HG02759 (cell line): ENCODE data around the gene MFAP4.

ENCODE experiments used
- ATAC-seq: cut with Tn5 transposase; IDR thresholded peaks from one replicate; pipeline ENCODE4 v1.9.1; 2021; ENCODE audit warnings: mild to moderate bottlenecking, moderate library complexity; ENCODE audit not compliant: unreplicated experiment

MFAP4 gene, protein sequence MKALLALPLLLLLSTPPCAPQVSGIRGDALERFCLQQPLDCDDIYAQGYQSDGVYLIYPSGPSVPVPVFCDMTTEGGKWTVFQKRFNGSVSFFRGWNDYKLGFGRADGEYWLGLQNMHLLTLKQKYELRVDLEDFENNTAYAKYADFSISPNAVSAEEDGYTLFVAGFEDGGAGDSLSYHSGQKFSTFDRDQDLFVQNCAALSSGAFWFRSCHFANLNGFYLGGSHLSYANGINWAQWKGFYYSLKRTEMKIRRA

DNA sequence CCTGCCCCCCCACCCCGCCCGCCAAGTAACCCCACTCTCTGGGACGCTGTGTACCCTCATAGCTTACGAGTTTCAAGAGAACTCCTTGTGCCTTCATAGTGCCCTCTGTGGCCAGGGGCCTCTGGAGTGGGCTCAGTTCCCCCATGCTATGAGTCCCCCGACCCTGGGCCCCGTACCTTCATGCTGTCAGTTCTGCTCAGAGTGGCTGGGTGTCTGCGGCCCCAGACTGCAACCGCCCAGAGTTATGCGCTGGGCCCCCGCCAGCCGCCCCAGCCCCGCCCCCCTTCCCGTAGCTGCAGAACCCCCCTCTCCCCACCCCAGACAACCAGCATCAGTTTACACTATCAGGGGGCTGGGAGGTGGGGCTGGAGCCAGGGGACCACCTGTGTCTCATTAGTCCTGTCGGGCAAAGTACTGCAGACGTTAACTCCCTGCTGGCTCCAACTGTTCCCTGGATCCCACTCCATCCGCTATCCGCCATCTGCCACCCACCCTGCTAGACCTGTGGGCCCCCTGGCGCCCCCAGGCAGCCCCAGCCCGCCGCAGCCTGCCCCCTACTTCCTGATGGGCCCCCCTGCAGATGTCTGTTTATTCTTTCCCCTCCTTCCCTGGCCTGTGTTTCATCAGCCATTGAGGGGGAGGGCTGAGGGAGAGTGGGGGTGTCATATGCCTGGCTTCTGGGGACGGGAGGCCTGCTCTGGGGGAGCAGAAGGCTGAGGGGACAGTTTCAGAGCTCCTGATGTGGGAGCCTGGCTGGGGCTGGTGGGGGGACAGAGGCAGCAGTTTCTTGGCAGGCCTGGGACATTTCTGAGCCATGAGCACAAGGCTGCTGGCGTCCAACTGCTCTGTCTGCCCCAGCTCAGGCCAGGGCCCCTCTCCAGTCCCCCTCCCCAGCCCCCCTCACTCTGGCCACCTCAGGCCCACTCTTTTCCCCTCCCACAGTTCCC lies at the start of gene MFAP4:
Gene MFAP4 (minus strand): TSS at position 217 of the 947 bp plus-strand sequence. CDS start 35 bp downstream, at position 182.
- no peak for ATAC-seq

DNA sequence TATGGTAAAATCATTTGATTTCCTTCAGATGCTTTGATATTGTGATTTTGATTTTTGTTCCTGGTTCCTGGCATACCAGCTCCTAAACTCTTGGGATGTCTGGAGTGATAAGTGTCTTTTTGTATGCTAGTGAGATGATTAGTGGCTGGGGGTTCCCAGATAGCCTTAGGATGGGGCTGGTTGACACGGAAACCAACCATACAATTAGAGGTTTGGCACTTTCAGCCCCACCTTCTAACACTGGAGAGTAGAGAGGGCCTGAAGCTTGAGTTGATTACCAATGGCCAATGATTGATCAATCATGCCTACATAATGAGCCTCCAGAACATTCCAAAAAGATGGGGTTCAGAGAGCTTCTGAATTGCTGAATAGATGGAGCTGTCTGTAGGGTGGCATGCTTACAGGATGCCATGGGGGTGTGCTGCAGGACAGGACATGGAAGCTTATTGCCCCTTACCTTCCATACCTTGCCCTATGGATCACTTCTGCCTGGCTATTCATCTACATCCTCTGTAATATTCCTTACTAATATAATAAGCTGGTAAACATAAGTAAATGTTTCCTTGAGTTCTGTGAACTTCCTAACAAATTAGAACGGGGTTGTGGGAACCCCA lies 46.8 kb upstream of the MFAP4 start:
- no peak for ATAC-seq

DNA sequence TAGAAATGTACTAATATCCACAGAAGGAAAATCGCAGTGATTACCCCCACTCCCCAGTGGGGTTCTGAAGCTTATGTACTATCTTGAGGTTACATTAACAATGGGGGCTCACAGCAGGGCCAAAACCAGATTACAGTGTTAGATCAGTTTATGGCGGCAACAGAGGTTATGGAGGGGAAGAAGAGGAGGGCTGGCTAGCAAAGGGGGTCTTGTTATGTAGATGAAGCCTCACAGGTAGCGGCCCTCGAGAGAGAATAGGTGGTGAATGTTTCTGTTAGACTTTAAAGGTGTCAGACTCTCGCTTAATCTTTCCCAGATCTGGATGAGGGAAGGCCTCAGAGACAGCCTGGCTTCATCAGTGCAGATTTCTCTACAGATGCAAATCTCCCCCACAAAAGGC lies 46.3 kb upstream of the MFAP4 start:
- no peak for ATAC-seq

DNA sequence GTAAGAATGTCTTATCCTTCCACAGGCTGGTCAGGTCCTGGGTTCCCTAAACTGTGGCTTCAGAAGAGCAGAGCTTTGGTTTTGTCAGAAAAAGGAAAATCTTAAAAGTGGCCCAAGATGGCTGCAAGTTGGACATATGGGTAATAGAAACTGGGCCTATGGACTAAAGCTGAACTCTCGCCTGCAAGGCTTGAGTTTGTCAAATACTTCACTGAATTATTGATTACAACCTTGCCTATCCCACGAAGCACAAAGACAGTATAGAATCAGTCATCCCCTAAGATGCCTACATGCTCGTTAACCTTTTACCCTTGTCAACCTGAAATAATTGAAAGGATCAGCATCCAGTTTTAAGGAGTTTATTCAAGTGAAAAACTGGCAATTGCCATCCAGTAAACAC lies 44.7 kb upstream of the MFAP4 start:
- no peak for ATAC-seq

DNA sequence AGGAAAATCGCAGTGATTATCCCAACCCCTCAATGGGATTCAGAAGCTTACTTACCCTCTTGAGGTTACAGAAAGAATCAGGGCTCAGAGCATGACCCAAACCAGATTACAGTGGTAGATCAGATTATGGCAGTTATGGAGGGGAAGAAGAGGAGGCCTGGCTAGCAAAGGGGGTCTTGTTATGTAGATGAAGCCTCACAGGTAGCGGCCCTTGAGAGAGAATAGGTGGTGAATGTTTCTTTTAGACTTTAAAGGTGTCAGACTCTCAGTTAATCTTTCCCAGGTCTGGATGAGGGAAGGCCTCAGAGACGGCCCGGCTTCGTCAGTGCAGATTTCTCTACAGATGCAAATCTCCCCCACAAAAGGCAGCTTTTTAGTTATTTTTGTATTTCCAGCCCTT lies 39.6 kb upstream of the MFAP4 start:
- ATAC-seq: no peak

DNA sequence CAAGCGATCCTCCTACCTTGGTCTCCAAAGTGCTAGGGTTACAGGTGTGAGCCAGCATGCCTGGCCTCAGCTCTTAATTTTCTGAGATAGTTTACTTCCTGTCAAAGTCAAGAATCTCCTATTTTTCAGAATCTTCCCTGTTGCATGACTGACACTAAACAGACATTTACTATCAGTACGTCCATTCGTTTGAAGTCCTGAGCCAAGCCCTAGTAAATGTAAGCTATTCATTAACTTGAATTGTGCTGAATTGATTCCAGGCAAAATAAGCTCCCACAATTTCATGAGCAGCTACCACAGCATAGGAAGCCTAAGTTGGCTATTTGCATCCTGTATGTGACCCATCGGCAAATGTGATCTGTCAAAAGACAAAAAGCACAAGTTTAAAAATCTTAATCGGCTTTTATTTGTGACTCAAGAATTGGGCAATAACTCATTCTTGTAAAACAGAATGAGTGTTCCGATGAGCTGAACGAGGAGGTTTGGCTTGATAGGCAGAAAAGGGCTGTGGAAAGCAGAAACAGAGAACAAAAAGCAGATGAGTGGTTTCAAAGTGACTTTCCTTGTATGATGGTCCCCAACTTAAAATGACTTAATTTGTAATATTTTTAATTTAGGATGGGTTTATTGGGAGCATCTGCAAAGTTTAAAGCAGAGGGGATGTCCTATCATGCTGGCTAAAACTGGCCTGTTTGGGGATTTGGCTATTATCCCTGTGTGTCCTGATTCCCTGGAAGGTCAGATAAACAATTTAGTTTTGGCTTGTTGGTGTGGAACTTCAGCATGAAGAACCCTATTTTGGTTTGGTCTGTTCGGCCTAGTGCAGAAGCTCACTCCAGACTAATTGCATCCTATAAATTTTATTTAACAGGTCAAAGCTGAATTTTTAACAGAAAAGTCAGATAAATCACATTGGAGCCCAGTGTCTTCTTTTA lies 38.2 kb upstream of the MFAP4 start:
- no peak for ATAC-seq

DNA sequence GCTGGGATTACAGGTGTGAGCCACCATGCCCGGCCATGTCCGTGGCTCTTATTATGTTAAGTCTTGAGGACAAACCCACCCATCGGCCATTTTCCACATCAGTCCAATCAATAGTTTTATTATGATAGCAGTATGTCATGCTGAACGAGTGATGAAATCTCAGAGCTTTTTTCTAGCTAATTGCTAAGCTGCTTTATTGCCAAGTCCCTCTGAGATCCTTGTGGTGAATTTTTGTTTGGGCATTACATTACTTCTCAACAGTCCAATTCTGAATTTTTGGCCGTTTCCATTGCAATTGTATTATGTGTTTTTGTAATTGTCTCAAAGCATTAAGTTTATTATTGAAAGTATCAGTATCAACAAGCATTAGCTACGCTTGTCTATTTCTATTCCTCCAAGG lies 34.9 kb upstream of the MFAP4 start:
- ATAC-seq: no peak

DNA sequence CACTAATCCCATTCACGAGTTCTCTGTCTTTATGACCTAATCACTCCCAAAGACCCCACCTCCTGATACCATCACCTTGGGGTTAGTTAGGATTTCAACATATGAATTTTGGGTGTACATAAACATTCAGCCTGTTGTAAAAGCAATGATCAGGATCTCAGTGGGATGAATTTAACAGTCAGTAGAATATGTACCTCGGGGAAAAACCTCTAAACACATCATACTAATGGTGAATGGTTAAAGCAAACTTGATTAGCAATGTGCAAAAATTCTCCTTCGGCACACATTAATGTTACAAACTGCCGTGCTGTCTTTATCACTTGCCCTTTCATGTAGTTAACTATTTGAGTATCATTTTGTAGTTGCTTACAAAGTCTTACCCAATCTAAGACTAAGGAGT lies 34.2 kb upstream of the MFAP4 start:
- ATAC-seq: no peak

DNA sequence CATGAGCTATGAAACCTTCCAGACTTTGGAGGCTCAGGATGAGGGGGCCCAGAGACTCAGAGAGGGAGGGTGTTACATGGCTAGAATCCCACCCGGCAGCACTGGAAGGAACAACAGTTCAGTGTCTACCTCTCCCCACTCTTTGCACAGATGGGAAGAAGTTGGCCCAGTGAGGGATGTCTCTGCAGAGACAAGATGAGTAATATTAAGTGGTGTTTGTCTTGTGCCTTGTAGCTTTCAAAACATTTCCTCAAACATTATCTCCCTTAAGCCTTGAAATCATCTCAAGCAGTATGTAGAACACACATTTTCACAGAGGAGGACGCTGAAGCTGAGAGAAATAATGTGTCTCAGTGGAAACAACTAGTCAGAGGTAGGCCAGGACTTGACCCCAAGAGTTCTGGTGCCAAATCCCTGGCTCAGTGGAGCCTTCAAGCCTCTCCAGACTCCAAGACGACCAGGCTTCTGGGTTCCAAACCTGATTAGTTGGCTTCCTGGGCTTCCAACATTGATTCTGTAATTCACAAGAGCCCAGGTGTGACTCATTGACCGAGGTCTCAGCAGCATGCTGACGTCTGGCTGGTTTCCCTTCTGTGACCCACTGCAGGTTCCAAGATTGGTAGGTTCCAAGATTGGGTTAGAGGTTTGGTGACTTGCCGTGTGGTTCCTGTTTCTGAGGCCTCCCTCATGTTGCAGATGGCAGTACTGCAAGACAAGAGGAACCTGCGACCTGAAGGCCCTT lies 31.4 kb upstream of the MFAP4 start:
- ATAC-seq: no peak

DNA sequence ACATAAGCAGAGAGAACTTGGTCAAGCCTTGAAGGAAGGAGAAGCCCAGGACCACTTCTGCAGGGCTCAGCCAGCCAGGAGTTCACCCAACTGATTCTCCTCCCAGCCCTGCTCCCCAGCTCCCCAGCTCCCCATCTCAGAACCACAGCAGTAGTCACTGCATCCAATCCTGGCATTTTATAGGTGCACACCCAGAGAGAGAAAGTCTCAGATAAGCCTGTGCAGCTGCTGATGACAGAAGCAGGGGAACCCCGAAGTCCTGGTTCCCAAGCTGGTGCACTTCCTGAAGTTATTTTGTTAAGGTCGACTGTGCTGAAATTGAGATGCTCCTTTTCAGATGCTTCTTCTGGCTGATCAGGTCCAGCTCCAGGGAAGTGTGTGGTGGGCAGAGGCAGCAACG lies 30.6 kb upstream of the MFAP4 start:
- no peak for ATAC-seq

DNA sequence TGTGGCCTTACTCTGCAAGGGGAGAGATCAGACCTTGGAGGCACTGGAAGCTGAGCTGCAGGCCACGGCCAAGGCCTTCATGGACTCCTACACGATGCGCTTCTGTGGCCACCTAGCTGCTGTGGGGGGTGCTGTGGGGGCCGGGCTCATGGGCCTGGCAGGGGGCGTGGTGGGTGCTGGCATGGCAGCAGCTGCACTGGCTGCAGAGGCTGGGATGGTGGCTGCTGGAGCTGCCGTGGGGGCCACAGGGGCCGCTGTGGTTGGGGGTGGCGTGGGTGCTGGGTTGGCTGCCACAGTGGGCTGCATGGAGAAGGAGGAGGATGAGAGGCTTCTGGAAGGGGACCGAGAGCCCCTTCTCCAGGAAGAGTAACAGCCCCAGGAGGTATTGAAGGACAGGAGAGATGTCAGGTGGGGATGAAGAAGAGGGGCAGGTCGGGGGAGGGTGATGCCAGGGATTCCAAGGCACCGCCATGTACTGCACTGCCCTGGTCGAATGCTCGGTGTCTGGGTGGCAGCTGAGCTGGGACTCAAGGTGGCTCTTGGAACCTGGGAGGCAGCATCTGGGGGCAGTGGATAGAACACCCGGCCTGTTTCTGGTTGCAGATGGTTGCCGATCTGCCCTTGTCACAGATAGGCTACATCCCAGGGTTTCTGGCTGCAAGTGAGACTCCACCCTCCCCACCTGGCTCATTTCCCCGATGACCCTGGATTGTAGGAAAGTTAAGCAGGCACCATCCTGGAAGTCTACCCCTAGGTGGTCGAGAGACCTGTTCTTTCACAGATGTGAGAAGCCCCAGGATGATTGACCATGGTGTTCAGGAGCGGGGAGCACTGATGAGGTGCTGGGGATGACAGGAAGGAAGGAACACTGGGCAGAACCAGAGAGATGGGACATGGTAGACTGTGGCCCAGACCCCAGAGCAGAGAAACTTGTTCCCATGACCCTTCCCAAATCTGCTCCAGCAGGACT lies 29.1 kb upstream of the MFAP4 start:
- ATAC-seq: no peak

DNA sequence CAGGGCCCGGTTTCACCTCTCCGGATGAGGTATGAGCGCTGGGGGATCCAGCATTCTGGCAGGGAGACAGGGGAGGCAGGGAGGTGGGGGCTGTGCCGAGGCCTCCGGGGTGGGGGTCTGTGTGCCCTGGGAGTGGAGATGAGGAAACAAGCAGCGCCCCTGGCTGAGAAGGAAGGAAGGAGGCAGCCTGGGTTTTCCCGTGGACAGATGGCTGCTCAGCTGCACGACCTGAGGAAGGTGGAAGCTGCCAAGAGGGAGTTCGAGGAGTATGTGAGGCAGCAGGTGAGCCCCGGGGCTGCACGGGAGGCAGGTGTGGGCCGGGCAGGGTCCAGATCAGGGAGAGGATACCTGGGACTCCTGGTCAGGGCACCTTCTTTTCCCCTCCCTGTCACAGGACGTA lies 28.3 kb upstream of the MFAP4 start:
- ATAC-seq: no peak

DNA sequence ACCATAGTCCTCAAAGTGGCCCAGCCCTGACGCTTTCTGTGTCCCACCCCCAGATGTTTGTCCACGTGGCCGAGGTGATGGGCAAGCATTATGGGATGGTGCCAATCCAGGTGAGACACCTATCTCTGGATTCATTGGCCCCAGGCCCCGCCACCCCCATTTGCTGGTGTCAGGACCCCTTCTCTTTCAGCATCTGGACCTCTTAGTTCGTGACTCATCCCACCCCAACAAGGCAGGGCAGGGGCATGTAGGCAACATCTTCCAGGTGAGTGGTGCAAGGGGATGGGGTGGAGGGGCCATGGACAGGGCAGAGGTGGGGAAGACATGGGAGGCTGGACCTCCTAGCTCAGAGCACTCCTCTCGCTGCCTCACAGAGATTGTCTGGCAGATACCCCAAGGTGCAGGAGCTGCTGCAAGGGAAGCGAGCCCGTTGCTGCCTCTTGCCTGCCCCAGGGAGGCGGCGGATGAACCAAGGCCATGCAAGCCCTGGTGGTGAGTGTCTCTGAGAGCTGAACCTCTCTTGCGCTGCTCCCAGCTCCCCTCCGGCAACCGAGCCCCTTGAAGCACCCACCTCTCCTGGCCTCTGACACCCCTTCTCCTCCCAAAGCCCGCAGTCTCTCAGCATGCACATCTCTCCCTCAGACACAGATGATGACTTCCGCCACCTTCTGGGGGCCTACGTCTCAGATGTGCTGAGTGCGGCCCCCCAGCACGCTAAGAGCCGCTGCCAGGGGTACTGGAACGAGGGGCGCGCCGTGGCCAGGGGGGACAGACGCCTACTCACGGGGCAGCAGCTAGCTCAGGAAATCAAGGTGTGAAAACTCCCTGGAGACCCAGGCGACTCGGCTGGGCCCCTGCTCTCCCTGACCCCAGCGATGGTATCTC lies 27.6 kb upstream of the MFAP4 start:
- no peak for ATAC-seq

DNA sequence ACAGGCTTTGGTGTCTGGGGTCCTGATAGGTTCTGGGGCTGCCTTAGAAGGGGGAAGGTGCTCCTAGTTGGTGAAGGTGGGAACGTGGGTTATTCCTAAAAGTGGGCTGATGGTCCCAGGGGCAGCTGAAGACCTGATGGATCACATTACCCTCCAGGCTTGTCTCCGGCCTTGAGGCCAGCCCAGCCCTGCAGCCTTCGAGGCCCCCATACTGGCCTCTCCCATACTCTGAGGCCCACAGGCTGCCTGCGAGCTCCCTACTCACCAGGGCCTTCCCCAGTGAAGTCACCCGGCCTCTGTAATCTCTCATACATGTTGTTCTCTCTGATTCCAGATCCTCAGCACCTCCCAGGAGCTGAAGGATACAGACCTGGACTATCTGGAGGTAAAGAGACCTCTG lies 26.8 kb upstream of the MFAP4 start:
- ATAC-seq: no peak

DNA sequence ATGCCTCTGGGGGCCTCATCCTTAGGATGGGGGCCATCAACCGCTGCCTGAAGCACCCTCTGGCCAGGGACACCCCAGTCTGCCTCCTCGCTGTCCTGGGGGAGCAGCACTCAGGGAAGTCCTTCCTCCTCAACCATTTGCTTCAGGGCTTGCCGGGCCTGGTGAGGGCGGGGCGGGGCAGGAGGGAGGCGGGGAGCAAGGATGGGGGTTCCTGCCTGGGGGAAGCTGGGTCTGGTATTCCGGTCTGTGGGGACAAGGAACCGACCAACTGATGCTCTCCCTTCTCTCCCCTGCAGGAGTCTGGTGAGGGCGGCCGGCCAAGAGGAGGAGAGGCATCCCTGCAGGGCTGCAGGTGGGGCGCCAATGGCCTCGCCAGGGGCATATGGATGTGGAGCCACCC lies 26.0 kb upstream of the MFAP4 start:
- no peak for ATAC-seq

DNA sequence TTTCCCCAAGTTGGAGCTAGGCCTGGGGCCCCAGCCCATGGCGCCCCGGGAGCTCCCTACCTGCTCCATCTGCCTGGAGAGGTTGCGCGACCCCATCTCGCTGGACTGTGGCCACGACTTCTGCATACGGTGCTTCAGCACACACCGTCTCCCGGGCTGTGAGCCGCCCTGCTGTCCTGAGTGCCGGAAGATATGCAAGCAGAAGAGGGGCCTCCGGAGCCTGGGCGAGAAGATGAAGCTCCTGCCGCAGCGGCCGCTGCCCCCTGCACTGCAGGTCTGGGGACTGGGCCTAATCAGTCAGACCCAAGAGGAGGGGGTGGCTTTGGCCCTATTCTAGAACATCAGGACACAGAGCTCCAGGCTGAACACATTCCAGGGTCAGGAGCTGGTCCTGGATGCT lies 25.5 kb upstream of the MFAP4 start:
- ATAC-seq: no peak

DNA sequence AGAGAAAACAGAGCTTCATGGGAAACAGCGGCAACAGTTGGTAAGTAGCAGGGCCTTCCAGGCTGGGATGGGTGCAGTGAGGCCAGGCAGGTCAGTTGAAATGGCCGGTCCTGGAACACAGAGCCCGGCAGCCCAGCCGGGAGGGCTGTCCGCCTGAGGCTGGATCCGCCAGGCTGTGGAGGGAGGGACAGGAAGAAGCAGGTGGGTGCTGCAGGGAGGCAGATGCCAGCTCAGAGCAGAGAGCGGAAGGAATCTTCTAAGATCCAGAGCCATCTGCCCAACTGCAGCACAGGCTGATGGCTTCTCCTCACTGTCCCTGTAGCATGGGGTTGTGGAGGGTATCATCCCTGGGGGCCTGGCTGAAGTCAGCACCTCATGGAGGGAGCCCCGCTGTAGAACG lies 24.6 kb upstream of the MFAP4 start:
- ATAC-seq: no peak
